ENCODE data around the gene MBTPS2. TPM values are rescaled to one million over a fixed set of nuclear protein-coding genes. Genes with fewer than 3 reads are reported as not detected.
"Not testable (repeated sequence)": the region's sequence is repeated elsewhere in the genome, so short reads cannot be mapped to it uniquely, and the experiment has no call there.

The MBTPS2 gene
- total RNA-seq, 1 donor from 2014 or later: 13.5 TPM

- no peaks in the 10 kb centered on the region for H3K27me3 Mint-ChIP-seq
- no peak for DNase-seq (ENCODE audit: low spot score, unreplicated experiment)
- TF ChIP-seq CTCF (IDR thresholded peaks at IDR 0.05; ENCODE audit: unreplicated experiment): no peak
- no peaks in the 10 kb centered on the region for H3K36me3 Mint-ChIP-seq (ENCODE audit: insufficient read depth)
- H3K4me3 Mint-ChIP-seq (ENCODE audit: low read depth): no peak overlapping the region
- H3K4me1 Mint-ChIP-seq (ENCODE audit: low read depth): peaks cover 2% of the 10 kb centered on the region
- no peaks in the 10 kb centered on the region for H3K9me3 Mint-ChIP-seq (ENCODE audit: low read depth)
- H3K27ac Mint-ChIP-seq: no peak overlapping the region
Observed at GRCh38 chrX:21873063-21873775, 33.8 kb downstream of the MBTPS2 start.

GRCh38 chrX:21874182-21874581 lies 34.8 kb downstream of the MBTPS2 start:
- not testable (repeated sequence) for DNase-seq (ENCODE audit: low spot score, unreplicated experiment); H3K27ac Mint-ChIP-seq; H3K4me1 Mint-ChIP-seq (ENCODE audit: low read depth); H3K27me3 Mint-ChIP-seq; H3K4me3 Mint-ChIP-seq (ENCODE audit: low read depth); H3K9me3 Mint-ChIP-seq (ENCODE audit: low read depth); H3K36me3 Mint-ChIP-seq (ENCODE audit: insufficient read depth)

- no peak for TF ChIP-seq CTCF (IDR thresholded peaks at IDR 0.05; ENCODE audit: unreplicated experiment)
- no peak for DNase-seq (ENCODE audit: low spot score, unreplicated experiment)
- no peaks in the 10 kb centered on the region for H3K36me3 Mint-ChIP-seq (ENCODE audit: insufficient read depth)
- H3K27ac Mint-ChIP-seq: no peak overlapping the region
- no peak overlapping the region for H3K4me3 Mint-ChIP-seq (ENCODE audit: low read depth)
- H3K9me3 Mint-ChIP-seq (ENCODE audit: low read depth): no peaks in the 10 kb centered on the region
- H3K4me1 Mint-ChIP-seq (ENCODE audit: low read depth): peaks cover 2% of the 10 kb centered on the region
- no peaks in the 10 kb centered on the region for H3K27me3 Mint-ChIP-seq
Observed at GRCh38 chrX:21875013-21875412, 35.6 kb downstream of the MBTPS2 start.

GRCh38 chrX:21881881-21882574 lies 42.6 kb downstream of the MBTPS2 start:
- no peak overlapping the region for H3K27ac Mint-ChIP-seq
- H3K4me3 Mint-ChIP-seq (ENCODE audit: low read depth): no peak overlapping the region
- H3K4me1 Mint-ChIP-seq (ENCODE audit: low read depth): peaks cover 8% of the 10 kb centered on the region
- TF ChIP-seq CTCF (IDR thresholded peaks at IDR 0.05; ENCODE audit: unreplicated experiment): no peak
- no peak for DNase-seq (ENCODE audit: low spot score, unreplicated experiment)
- no peaks in the 10 kb centered on the region for H3K9me3 Mint-ChIP-seq (ENCODE audit: low read depth)
- no peaks in the 10 kb centered on the region for H3K27me3 Mint-ChIP-seq
- H3K36me3 Mint-ChIP-seq (ENCODE audit: insufficient read depth): no peaks in the 10 kb centered on the region

GRCh38 chrX:21883258-21883657 lies 43.8 kb downstream of the MBTPS2 start:
- DNase-seq (ENCODE audit: low spot score, unreplicated experiment): no peak
- Mint-ChIP-seq H3K27me3 (no peaks in the 10 kb centered on the region), H3K27ac (no peak overlapping the region), H3K4me1 (ENCODE audit: low read depth) (peaks cover 8% of the 10 kb centered on the region), H3K9me3 (ENCODE audit: low read depth) (no peaks in the 10 kb centered on the region), H3K36me3 (ENCODE audit: insufficient read depth) (no peaks in the 10 kb centered on the region), H3K4me3 (ENCODE audit: low read depth) (no peak overlapping the region)
- no peak for TF ChIP-seq CTCF (IDR thresholded peaks at IDR 0.05; ENCODE audit: unreplicated experiment)

- Mint-ChIP-seq H3K4me1 (ENCODE audit: low read depth) (peaks cover 8% of the 10 kb centered on the region), H3K9me3 (ENCODE audit: low read depth) (no peaks in the 10 kb centered on the region), H3K4me3 (ENCODE audit: low read depth) (no peak overlapping the region), H3K27ac (peak overlapping the region; percentile 7), H3K36me3 (ENCODE audit: insufficient read depth) (peaks cover 2% of the 10 kb centered on the region), H3K27me3 (no peaks in the 10 kb centered on the region)
- DNase-seq (ENCODE audit: low spot score, unreplicated experiment): no peak
- no peak for TF ChIP-seq CTCF (IDR thresholded peaks at IDR 0.05; ENCODE audit: unreplicated experiment)
Observed at GRCh38 chrX:21885568-21885967, 46.2 kb downstream of the MBTPS2 start.

Measured in progenitor cell of endocrine pancreas (in vitro differentiated cells).